SH-SY5Y (cell line): Measurements from ENCODE around the gene KRTAP5-5.

Source experiments
- GATA2 ChIP-seq: IDR thresholded peaks from 2 replicates; pipeline ENCODE4 v1.6.1; 2011; ENCODE audit warnings: mild to moderate bottlenecking, low read depth, low read length
- GATA3 ChIP-seq: IDR thresholded peaks from 2 replicates; pipeline ENCODE4 v1.6.1; 2011; ENCODE audit warnings: low read depth, mild to moderate bottlenecking, low read length, moderate library complexity

DNA sequence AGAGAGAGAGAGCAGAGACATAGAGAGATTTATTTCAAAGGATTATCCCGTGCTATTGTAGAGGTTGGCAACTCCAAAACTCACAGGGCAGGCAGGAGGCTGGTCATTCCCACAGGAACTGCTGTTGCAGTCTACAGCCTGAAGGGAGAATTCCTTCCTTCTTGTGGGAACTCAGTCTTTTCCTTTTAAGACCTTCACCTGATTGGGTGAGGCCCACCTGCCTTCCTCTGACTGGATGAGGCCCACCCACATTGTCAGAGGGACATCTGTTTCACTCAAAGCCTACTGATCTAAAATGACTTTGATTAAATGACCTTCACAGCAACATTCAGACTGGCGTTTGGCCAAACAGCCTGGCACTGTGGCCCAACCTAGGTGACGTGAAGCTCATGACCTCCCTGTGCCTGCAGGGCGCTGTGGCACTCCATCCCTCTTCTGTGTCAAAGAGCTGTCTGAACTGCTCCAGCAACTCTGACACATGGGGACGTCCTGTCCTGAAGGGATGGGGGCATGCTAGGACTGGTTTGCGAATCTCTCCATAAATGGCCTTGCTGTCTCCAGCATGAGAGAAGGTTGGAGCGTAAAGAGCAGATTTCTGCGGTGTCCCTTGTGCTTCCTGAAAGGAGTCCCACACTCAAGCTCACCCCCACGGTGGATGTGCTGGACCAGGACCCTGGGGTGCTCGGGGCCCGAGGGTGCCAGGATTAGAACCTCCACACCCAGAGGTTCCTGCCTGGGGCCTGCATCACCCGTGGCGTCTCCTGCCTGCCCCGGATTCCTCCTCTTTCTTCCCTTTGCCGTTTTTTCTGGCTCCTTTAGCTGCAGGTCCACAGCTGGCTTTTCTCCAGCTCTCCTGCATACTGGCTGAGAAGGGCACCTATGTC is 20.7 kb downstream of the KRTAP5-5 start:
- TF ChIP-seq GATA2 (no peak), GATA3 (no peak)
